Mucosa of descending colon (tissue), 3 donors: Measurements from ENCODE around the gene KLHDC8B. TPM values are rescaled to one million over a fixed set of nuclear protein-coding genes. Genes with fewer than 3 reads are reported as not detected.
A peak's percentile ranks its signal among the peaks of the same experiment; 100 is the strongest.

ENCODE experiments used
- ATAC-seq: fragments of 200-7000 bp; cut with Tn5 transposase; one replicate; pipeline ENCODE4 v1.9.1; 2020; ENCODE audit warnings: mild to moderate bottlenecking, moderate library complexity
- DNase-seq, 3 donors: peaks; one replicate each; pipeline ENCODE4 v3.0.0-alpha.2; 2020
- H3K36me3 ChIP-seq: fragments of 200-600 bp; one replicate; pipeline ENCODE4 v1.8.0; 2021; ENCODE audit warnings: low read depth, mild to moderate bottlenecking
- H3K4me1 ChIP-seq: fragments of 200-600 bp; one replicate; pipeline ENCODE4 v1.8.0; 2021; ENCODE audit warnings: low read depth, mild to moderate bottlenecking
- H3K4me3 ChIP-seq: fragments of 200-600 bp; one replicate; pipeline ENCODE4 v1.8.0; 2021; ENCODE audit warnings: mild to moderate bottlenecking
- H3K9me3 ChIP-seq: fragments of 200-600 bp; one replicate; pipeline ENCODE4 v1.8.0; 2021; ENCODE audit warnings: mild to moderate bottlenecking
- intact Hi-C, 2 donors: fragments of 100-400 bp; cut with DNase I in 1 of 2; cut with micrococcal nuclease in 1 of 2; formaldehyde crosslinking; loops; one replicate each; pipeline versions ENCODE4 v1.11.0 to v1.11.1; 2022; cut with DNase I, micrococcal nuclease
- total RNA-seq, 3 donors: library from RNA; stranded (reverse); fragmentation: NEBNext Ultra II Directional in 2 of 3; extraction: Animal tissue kit (Norgen Biotek cat#: 25700) in 2 of 3; gene quantifications; one replicate each; pipeline versions ENCODE4 v1.2.1 to v1.2.4, GENCODE V29; 2021 to 2023
- TF ChIP-seq, protein P1 (sequence below): fragments of 200-600 bp; IDR thresholded peaks from one replicate; pipeline ENCODE4 v1.8.0; 2022; ENCODE audit warnings: antibody characterized with exemption, mild to moderate bottlenecking
- donor health status: DM: no; HTN: no; CAD: no; lungs with moderate emphysema.
- donor health status: DM: no; HTN: no; CAD: no.
- donor health status: DM: no; HTN: yes; CAD: no.

Gene KLHDC8B
- total RNA-seq, 3 donors from 2014 or later, result 6.3 to 68.4 (median 6.3) TPM

- Histone ChIP-seq H3K4me3 (peak overlapping the region; percentile 98), H3K4me1 (peaks cover 13% of the 10 kb centered on the region), H3K9me3 (no peaks in the 10 kb centered on the region), H3K36me3 (no peaks in the 10 kb centered on the region)
- ATAC-seq (no peak), DNase-seq (no peak)
- intact Hi-C loops, result loop anchor here in 1 of 2 donors (10.0 kb wide), 1 partner anchor 290 kb away; no protein-coding TSS in a partner anchor
- TF ChIP-seq, protein P1, sequence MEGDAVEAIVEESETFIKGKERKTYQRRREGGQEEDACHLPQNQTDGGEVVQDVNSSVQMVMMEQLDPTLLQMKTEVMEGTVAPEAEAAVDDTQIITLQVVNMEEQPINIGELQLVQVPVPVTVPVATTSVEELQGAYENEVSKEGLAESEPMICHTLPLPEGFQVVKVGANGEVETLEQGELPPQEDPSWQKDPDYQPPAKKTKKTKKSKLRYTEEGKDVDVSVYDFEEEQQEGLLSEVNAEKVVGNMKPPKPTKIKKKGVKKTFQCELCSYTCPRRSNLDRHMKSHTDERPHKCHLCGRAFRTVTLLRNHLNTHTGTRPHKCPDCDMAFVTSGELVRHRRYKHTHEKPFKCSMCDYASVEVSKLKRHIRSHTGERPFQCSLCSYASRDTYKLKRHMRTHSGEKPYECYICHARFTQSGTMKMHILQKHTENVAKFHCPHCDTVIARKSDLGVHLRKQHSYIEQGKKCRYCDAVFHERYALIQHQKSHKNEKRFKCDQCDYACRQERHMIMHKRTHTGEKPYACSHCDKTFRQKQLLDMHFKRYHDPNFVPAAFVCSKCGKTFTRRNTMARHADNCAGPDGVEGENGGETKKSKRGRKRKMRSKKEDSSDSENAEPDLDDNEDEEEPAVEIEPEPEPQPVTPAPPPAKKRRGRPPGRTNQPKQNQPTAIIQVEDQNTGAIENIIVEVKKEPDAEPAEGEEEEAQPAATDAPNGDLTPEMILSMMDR, result no peak
Measured at GRCh38 chr3:49164983-49165720, 6.2 kb upstream of the KLHDC8B start.

DNA sequence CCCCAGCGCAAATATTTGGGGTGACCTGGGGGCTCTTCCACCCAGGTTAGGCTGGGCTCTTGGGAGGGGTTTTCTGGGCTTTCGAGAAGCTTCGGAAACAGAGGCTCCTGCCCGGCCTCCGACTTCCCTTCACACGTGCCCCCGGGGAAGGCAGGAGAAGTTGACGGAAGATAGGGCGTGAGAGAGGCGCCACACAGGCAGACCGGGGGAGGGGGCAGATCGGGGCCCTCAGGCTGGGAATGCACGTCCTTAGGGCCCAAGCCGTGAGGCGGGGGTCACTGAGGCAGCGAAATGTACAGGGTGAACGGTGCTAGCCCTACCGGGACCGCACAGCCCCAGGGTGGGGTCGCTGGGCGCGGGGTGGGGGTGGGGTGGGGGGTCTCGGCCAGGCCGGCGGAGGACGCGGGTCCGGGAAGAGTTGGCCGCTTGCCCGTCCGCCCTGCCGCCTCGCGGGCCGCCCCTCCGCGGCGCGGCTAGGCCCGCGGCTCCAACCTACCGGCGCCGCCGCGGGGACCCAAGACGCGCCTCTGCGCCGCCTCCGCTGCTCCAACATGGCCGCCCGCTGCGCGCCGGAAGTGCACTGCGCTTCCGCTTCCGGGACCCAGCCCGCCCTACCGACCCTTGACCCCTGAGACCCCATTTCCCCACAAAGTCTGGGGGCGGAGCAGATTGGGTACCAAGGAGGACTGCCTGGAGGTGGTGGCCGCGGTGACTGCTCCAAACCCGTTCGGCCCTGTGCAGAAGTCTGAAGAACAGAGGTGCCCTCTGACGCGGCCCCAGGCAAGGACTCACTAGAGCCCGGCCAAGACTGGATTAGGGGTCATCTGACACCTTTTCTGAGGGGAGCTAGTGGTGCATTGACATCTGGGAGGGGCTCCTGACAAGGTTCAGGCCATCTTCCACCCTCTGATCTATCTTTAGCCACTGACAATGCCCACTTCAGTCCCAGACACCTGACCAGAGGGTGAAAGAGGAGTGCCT is 5.3 kb upstream of the KLHDC8B start, which contains the start of gene CCDC71:
TSS of gene CCDC71 (minus strand) at position 561 of the 981 bp plus-strand sequence. CDS start 2,123 bp downstream, outside the sequence.
- peak; percentile 86 for ATAC-seq
- Histone ChIP-seq H3K36me3 (no peaks in the 10 kb centered on the region), H3K9me3 (no peaks in the 10 kb centered on the region), H3K4me3 (peak within 1 kb of the TSS; percentile 98), H3K4me1 (peaks cover 20% of the 10 kb centered on the region)
- peak; percentile 79 to 83 (median 82) for DNase-seq
- TF ChIP-seq, protein P1, result no peak
- intact Hi-C loops, result loop anchor here in 1 of 2 donors (10.0 kb wide), 1 partner anchor 289 kb away; no protein-coding TSS in a partner anchor

GRCh38 chr3:49166752-49167556 is 4.4 kb upstream of the KLHDC8B start:
- intact Hi-C loops, result loop anchor here in 1 of 2 donors (10.0 kb wide), 1 partner anchor 288 kb away; no protein-coding TSS in a partner anchor
- TF ChIP-seq, protein P1, result no peak
- Histone ChIP-seq H3K4me3 (no peak overlapping the region), H3K4me1 (peaks cover 20% of the 10 kb centered on the region), H3K36me3 (no peaks in the 10 kb centered on the region), H3K9me3 (no peaks in the 10 kb centered on the region)
- ATAC-seq, result no peak
- no peak for DNase-seq

DNA sequence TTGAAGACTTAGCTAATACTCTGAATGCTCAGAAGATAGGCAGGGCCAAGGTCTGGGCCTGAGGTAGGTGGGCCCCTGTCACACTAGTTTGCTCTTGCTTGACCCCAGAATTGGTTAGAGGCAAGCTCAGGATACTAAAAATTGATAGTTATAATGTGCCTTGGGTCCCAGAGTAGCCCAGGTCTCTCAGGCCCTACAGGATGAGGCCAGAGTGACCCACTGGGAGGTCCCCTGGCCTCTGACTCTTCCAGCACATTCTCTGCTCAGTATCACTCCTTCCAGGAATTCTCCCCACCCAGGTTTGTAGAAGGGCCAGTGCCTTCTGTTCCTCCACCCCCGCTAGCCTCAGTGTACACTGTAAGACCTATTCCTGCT is 667 bp upstream of the KLHDC8B start:
- intact Hi-C loops, result no loop called here
- Histone ChIP-seq H3K4me1 (peaks cover 26% of the 10 kb centered on the region), H3K36me3 (no peaks in the 10 kb centered on the region), H3K9me3 (no peaks in the 10 kb centered on the region), H3K4me3 (no peak overlapping the region)
- DNase-seq, result no peak
- ATAC-seq, result no peak
- TF ChIP-seq, protein P1, result no peak
